Kidney (tissue), 14 donors: ENCODE results near the gene GREB1. TPM values are rescaled to one million over a fixed set of nuclear protein-coding genes. Genes with fewer than 3 reads are reported as not detected.

Experiments used
- DNase-seq, 5 donors: peaks; one replicate each; pipeline ENCODE4 v3.0.0-alpha.2; 2013 to 2020
- FAIRE-seq: peaks from 2 replicates; lab custom pipeline; 2012; peaks lifted over from hg19 to GRCh38; lab: Jason Lieb, UNC
- H3K27ac ChIP-seq, 2 donors: one replicate each; pipeline ENCODE4 v1.7.0; 2013; ENCODE audit warnings: low read depth in 2 of 2, low read length in 2 of 2, inconsistent platforms in 1 of 2
- H3K27me3 ChIP-seq: one replicate; pipeline ENCODE4 v1.7.1; 2013; ENCODE audit warnings: low read length, inconsistent platforms; ENCODE audit not compliant: control insufficient read depth, insufficient read depth
- H3K36me3 ChIP-seq, 3 donors: one replicate each; pipeline versions ENCODE4 v1.7.0 to v1.7.1; 2013; ENCODE audit warnings: low read length in 3 of 3, control low read depth in 1 of 3, inconsistent platforms in 1 of 3; ENCODE audit not compliant: insufficient read depth in 3 of 3, control insufficient read depth in 2 of 3
- H3K4me1 ChIP-seq, 3 donors: one replicate each; pipeline versions ENCODE4 v1.7.0 to v1.7.1; 2013; ENCODE audit warnings: low read length in 3 of 3, inconsistent platforms in 1 of 3, low read depth in 1 of 3; ENCODE audit not compliant: control insufficient read depth in 2 of 3, insufficient read depth in 2 of 3
- H3K4me3 ChIP-seq, 3 donors: one replicate each; pipeline versions ENCODE4 v1.7.0 to v1.8.1; 2013; ENCODE audit warnings: low read length in 3 of 3, control low read depth in 1 of 3, inconsistent platforms in 1 of 3
- H3K9ac ChIP-seq, 3 donors: one replicate each; pipeline versions ENCODE4 v1.7.0 to v1.7.1; 2013; ENCODE audit warnings: low read length in 3 of 3, control low read depth in 1 of 3, inconsistent platforms in 1 of 3
- H3K9me3 ChIP-seq, 3 donors: one replicate each; pipeline versions ENCODE4 v1.7.0 to v1.7.1; 2013; ENCODE audit warnings: low read length in 3 of 3, control low read depth in 1 of 3, inconsistent platforms in 1 of 3; ENCODE audit not compliant: control insufficient read depth in 2 of 3, insufficient read depth in 1 of 3
- intact Hi-C: fragments of 100-400 bp; cut with DNase I; formaldehyde crosslinking; loops from one replicate; pipeline ENCODE4 v1.11.1; 2022
- polyA plus RNA-seq: library from polyadenylated mRNA; stranded (reverse); fragments of 350-450 nt; fragmentation: Illumina TruSeq; extraction: RNeasy Lipid Tissue Mini Kit (QIAGEN cat#74804); gene quantifications from one replicate; pipeline ENCODE4 v1.2.3, GENCODE V29; 2014; ENCODE audit warnings: low read depth, low replicate concordance; ENCODE audit not compliant: insufficient read depth
- total RNA-seq: library from RNA; stranded (reverse); fragmentation: NEBNext Ultra II Directional; extraction: Animal tissue kit (Norgen Biotek cat#: 25700); gene quantifications from one replicate; pipeline ENCODE4 v1.2.1, GENCODE V29; 2021
- TF ChIP-seq, protein P1 (sequence below): IDR thresholded peaks from 3 replicates; pipeline ENCODE4 v1.5.1; 2012; ENCODE audit warnings: mild to moderate bottlenecking, moderate library complexity, borderline replicate concordance; ENCODE audit not compliant: insufficient read depth; ENCODE audit errors: extremely low read depth
- donor health status: control.
- donor health status: control.
- donor health status: control.
- donor health status: control.
- donor health status: control.
- donor health status: DM: yes; HTN: yes; CAD: no.
- donor health status: Normal renal cell carcinoma (clear cell type).

Gene GREB1
- total and polyA plus RNA-seq, 2 donors from 2014 or later: 0.98 to 1.8 TPM

DNA sequence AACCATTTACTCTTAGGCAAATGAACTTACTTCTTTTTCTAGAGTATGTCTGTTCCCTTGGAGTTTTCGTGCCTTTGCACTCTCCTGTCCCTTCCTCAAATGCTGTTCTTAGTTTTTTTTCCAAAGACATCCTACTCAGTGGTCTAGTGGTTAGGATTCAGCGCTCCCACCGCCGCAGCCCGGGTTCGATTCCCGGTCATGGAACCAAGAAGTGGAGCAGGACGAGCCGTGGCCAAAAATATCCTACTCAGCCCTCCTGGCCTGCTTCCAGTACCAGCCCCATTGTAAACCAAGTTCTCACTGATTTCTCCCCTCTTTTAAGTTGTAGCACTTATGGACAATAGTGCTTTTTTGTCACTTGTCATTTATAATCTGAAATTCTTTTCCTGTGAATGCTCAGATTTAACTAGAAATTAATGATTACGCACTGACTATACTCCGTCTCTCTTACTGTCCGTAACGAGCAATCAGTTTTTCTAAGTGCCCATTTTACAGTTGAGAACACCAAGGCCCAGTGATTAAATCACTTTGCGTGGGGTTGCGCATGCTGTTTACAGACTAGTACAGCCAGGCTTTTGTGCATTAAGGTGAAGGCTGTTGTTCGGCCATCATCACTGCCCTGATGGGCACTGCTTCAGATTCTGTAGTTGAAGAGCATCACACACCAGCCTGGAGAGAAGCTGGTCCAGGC lies 17.9 kb downstream of the GREB1 start:
- H3K4me3 ChIP-seq: no peak overlapping the region
- H3K36me3 ChIP-seq: no peaks in the 10 kb centered on the region
- TF ChIP-seq, protein P1, sequence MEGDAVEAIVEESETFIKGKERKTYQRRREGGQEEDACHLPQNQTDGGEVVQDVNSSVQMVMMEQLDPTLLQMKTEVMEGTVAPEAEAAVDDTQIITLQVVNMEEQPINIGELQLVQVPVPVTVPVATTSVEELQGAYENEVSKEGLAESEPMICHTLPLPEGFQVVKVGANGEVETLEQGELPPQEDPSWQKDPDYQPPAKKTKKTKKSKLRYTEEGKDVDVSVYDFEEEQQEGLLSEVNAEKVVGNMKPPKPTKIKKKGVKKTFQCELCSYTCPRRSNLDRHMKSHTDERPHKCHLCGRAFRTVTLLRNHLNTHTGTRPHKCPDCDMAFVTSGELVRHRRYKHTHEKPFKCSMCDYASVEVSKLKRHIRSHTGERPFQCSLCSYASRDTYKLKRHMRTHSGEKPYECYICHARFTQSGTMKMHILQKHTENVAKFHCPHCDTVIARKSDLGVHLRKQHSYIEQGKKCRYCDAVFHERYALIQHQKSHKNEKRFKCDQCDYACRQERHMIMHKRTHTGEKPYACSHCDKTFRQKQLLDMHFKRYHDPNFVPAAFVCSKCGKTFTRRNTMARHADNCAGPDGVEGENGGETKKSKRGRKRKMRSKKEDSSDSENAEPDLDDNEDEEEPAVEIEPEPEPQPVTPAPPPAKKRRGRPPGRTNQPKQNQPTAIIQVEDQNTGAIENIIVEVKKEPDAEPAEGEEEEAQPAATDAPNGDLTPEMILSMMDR: no peak
- H3K9me3 ChIP-seq: no peaks in the 10 kb centered on the region
- H3K4me1 ChIP-seq: no peaks in the 10 kb centered on the region
- DNase-seq (no peak), FAIRE-seq (no peak)
- H3K9ac ChIP-seq: no peak overlapping the region
- intact Hi-C loops: no loop called here
- no peak overlapping the region for H3K27ac ChIP-seq
- no peaks in the 10 kb centered on the region for H3K27me3 ChIP-seq

DNA sequence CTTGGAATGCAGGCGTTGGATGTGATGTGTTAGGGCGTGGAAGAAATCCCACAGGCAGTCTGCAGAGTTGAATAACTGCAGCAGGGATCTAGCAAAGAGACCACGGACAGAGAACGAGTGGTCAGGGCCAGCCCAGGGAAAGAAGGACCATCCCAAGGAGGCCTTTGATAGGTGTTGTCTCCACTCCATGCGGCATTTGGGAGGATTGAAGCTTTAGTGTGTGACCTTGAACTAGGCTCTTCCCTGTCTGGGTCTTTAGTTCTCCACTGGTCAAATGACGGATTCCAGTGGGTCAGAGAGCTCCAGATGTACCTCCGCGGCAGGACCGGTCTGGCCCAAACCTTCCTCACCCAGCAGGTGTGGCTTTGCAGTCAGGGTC lies 18.4 kb downstream of the GREB1 start:
- no peaks in the 10 kb centered on the region for H3K4me1 ChIP-seq

DNA sequence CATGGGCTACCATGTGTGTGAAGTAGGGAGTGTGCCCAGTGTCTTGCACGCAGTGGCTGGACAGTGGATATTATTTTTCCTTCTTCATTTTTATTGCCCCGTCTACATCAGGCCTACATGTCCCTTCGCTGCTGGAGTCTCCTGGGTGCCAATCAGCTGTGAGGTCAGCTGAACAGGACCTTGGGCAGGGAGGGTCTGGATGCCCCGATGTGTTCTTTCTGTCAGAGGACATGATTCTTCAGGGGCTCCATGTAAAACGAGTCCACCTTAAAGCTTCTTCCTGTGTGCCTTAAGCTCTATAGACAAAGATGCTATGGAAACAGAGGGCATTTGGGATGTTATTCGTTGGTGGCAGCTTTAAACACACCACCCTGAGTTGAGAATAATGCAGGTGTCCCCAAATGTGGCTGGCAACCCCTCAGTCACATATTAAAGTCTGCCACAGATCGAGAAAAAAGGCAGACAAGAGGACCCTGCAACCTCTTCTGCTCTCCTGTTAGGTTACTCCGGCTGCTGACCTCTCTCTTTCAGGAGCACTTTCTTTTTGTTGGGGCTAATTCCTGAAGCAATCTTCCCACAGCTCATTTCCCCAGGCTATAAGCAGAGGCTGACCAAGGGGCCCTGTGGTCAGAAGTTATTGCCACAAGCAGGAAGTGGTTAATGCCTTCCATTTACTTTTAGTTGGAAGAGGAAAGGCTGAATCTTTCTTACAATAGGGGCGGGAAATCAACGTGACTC lies 20.0 kb downstream of the GREB1 start:
- no peak overlapping the region for H3K9ac ChIP-seq
- no peak overlapping the region for H3K27ac ChIP-seq
- no peaks in the 10 kb centered on the region for H3K27me3 ChIP-seq
- no peaks in the 10 kb centered on the region for H3K9me3 ChIP-seq
- intact Hi-C loops: no loop called here
- H3K4me1 ChIP-seq: no peaks in the 10 kb centered on the region
- FAIRE-seq (no peak), DNase-seq (no peak)
- TF ChIP-seq, protein P1: no peak
- H3K36me3 ChIP-seq: no peaks in the 10 kb centered on the region
- no peak overlapping the region for H3K4me3 ChIP-seq

More for the DNA sequence above, 18.4 kb downstream of the GREB1 start:
- H3K9me3 ChIP-seq: no peaks in the 10 kb centered on the region
- no peak overlapping the region for H3K4me3 ChIP-seq
- no peaks in the 10 kb centered on the region for H3K27me3 ChIP-seq
- TF ChIP-seq, protein P1: no peak
- FAIRE-seq (no peak), DNase-seq (no peak)
- no peak overlapping the region for H3K9ac ChIP-seq
- intact Hi-C loops: no loop called here
- no peak overlapping the region for H3K27ac ChIP-seq
- H3K36me3 ChIP-seq: no peaks in the 10 kb centered on the region
